NB4 (cell line): ENCODE data around the gene ITPK1.

Experiments used
- CTCF ChIP-seq: IDR thresholded peaks from one replicate; pipeline ENCODE4 v1.5.1; 2012; ENCODE audit warnings: low read depth, low read length
- POLR2A ChIP-seq: IDR thresholded peaks from 2 replicates; pipeline ENCODE4 v1.6.1; 2011; ENCODE audit warnings: mild to moderate bottlenecking; ENCODE audit not compliant: insufficient read length; ENCODE audit errors: extremely low read depth

- TF ChIP-seq CTCF = no peak
- TF ChIP-seq POLR2A = no peak
These were observed 24.7 kb downstream of the ITPK1 start for GRCh38 chr14:93090826-93091555.
